Trophoblast cell (in vitro differentiated cells and primary cell): ENCODE data around the gene S100A13.

ENCODE experiments used
- DNase-seq, 2 donors: peaks; one replicate each; pipeline ENCODE4 v3.0.0-alpha.2; 2016
- H2AFZ ChIP-seq: 2 replicates; pipeline ENCODE4 v1.6.1; 2013; ENCODE audit warnings: low read length, moderate library complexity, mild to moderate bottlenecking; ENCODE audit not compliant: insufficient read depth, poor library complexity
- H2AK5ac ChIP-seq: 2 replicates; pipeline ENCODE4 v1.6.1; 2013; ENCODE audit warnings: mild to moderate bottlenecking, low read length
- H2BK120ac ChIP-seq: 2 replicates; pipeline ENCODE4 v1.6.1; 2013; ENCODE audit warnings: low read length, mild to moderate bottlenecking, moderate library complexity; ENCODE audit not compliant: insufficient read depth, poor library complexity
- H2BK12ac ChIP-seq: 2 replicates; pipeline ENCODE4 v1.6.1; 2013; ENCODE audit warnings: mild to moderate bottlenecking, low read length, moderate library complexity
- H2BK5ac ChIP-seq: 2 replicates; pipeline ENCODE4 v1.6.1; 2013; ENCODE audit warnings: low read length, low read depth, moderate library complexity, mild to moderate bottlenecking; ENCODE audit not compliant: poor library complexity
- H3K14ac ChIP-seq: 2 replicates; pipeline ENCODE4 v1.6.1; 2013; ENCODE audit warnings: mild to moderate bottlenecking, low read length
- H3K18ac ChIP-seq: 2 replicates; pipeline ENCODE4 v1.6.1; 2013; ENCODE audit warnings: mild to moderate bottlenecking, low read length
- H3K23ac ChIP-seq: 2 replicates; pipeline ENCODE4 v1.6.1; 2013; ENCODE audit warnings: low read length
- H3K27ac ChIP-seq: 2 replicates; pipeline ENCODE4 v1.5.1; 2013; ENCODE audit warnings: low read depth, mild to moderate bottlenecking, inconsistent platforms, low read length, moderate library complexity
- H3K27me3 ChIP-seq: 2 replicates; pipeline ENCODE4 v1.6.1; 2013; ENCODE audit warnings: inconsistent platforms, mild to moderate bottlenecking, low read length, moderate library complexity; ENCODE audit not compliant: insufficient read depth
- H3K36me3 ChIP-seq, 2 experiments: 1 replicate in 1 of 2; 2 replicates in 1 of 2; pipeline ENCODE4 v1.6.1; 2013; ENCODE audit warnings: low read length in 2 of 2, mild to moderate bottlenecking in 2 of 2, moderate library complexity in 1 of 2; ENCODE audit not compliant: insufficient read depth in 2 of 2, control insufficient read depth in 1 of 2
- H3K4ac ChIP-seq: 2 replicates; pipeline ENCODE4 v1.6.1; 2013; ENCODE audit warnings: low read depth, mild to moderate bottlenecking, low read length, moderate library complexity
- H3K4me1 ChIP-seq, 2 experiments: 1 replicate in 1 of 2; 2 replicates in 1 of 2; pipeline ENCODE4 v1.6.1; 2013; ENCODE audit warnings: low read length in 2 of 2, mild to moderate bottlenecking in 2 of 2, moderate library complexity in 1 of 2; ENCODE audit not compliant: insufficient read depth in 2 of 2, control insufficient read depth in 1 of 2
- H3K4me2 ChIP-seq: 2 replicates; pipeline ENCODE4 v1.6.1; 2013; ENCODE audit warnings: inconsistent platforms, mild to moderate bottlenecking, low read length, moderate library complexity
- H3K4me3 ChIP-seq: 2 replicates; pipeline ENCODE4 v1.5.1; 2013; ENCODE audit warnings: mild to moderate bottlenecking, low read depth, low read length, inconsistent platforms
- H3K79me1 ChIP-seq: one replicate; pipeline ENCODE4 v1.6.1; 2013; ENCODE audit warnings: low read length
- H3K79me2 ChIP-seq: 2 replicates; pipeline ENCODE4 v1.6.1; 2013; ENCODE audit warnings: low read length, mild to moderate bottlenecking; ENCODE audit not compliant: control insufficient read depth, insufficient read depth, poor library complexity
- H3K9ac ChIP-seq: 2 replicates; pipeline ENCODE4 v1.6.1; 2013; ENCODE audit warnings: mild to moderate bottlenecking, low read length
- H3K9me3 ChIP-seq: 2 replicates; pipeline ENCODE4 v1.6.1; 2013; ENCODE audit warnings: low read depth, mild to moderate bottlenecking, control low read depth, inconsistent platforms, low read length; ENCODE audit not compliant: insufficient read depth
- H4K12ac ChIP-seq: 2 replicates; pipeline ENCODE4 v1.6.1; 2013; ENCODE audit warnings: low read depth, mild to moderate bottlenecking, low read length, moderate library complexity
- H4K8ac ChIP-seq: 2 replicates; pipeline ENCODE4 v1.6.1; 2013; ENCODE audit warnings: low read depth, mild to moderate bottlenecking, low read length, moderate library complexity
- H4K91ac ChIP-seq: one replicate; pipeline ENCODE4 v1.6.1; 2013; ENCODE audit warnings: low read depth, mild to moderate bottlenecking, low read length, moderate library complexity
- WGBS: extraction: QIAGEN DNeasy Blood & Tissue Kit; methylation state at CpG from one replicate; pipeline ENCODE4 v1.1.7; 2013; ENCODE audit warnings: missing lambda C conversion rate; ENCODE audit not compliant: insufficient read length, insufficient coverage; ENCODE audit errors: extremely low coverage; 5-methylcytosine and 5-hydroxymethylcytosine counted together

Gene S100A13

DNA sequence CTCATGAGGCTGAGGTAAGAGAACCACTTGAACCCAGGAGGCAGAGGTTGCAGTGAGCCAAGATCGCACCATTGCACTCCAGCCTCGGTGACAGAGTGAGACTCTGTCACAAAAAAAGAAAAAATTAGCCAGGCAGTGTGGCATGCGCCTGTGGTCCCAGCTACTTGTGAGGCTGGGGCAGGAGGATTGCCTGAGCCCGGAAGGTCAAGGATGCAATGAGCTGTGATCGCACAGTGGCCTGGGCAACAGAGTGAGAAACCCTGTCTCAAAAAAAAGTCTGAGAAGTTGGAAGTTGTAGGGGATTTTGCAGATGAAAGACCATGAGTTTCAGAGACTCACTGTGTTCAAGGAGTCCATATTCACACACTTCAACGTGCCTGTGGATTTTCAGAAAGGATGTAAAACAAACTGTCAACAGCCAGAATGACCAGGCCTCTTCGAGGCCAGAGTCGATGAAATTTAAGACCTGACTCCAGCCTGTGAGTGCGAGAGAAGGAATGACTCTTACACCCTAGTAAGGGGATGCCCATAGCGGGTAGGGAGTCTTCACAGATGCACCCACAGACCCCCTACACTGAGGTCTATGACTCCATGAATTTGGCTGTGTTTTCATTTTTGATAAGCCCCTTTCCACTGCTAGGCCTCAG lies 2.2 kb downstream of the S100A13 start:
- H3K14ac ChIP-seq, result no peak overlapping the region
- no peak overlapping the region for H3K18ac ChIP-seq
- H3K27ac ChIP-seq, result no peak overlapping the region
- peaks cover 25 to 26% of the 10 kb centered on the region in 2 experiments for H3K4me1 ChIP-seq
- DNase-seq, result no peak
- H3K4me3 ChIP-seq, result no peak overlapping the region
- H2BK12ac ChIP-seq, result no peak overlapping the region
- H2BK5ac ChIP-seq, result no peak overlapping the region
- no peak overlapping the region for H3K23ac ChIP-seq
- WGBS, result no CpG with 5 or more reads among the region's 10 CpGs
- H2BK120ac ChIP-seq, result no peak overlapping the region
- no peak overlapping the region for H4K91ac ChIP-seq
- peaks cover 9 to 21% of the 10 kb centered on the region in 2 experiments for H3K36me3 ChIP-seq
- H4K12ac ChIP-seq, result no peak overlapping the region
- H3K9ac ChIP-seq, result no peak overlapping the region
- peaks cover 11% of the 10 kb centered on the region for H3K79me2 ChIP-seq
- no peaks in the 10 kb centered on the region for H3K27me3 ChIP-seq
- no peak overlapping the region for H3K4ac ChIP-seq
- no peaks in the 10 kb centered on the region for H3K9me3 ChIP-seq
- peak overlapping the region; percentile 28 for H3K4me2 ChIP-seq
- no peak overlapping the region for H2AK5ac ChIP-seq
- H2AFZ ChIP-seq, result no peak overlapping the region
- H3K79me1 ChIP-seq, result peaks cover 19% of the 10 kb centered on the region
- no peak overlapping the region for H4K8ac ChIP-seq

DNA sequence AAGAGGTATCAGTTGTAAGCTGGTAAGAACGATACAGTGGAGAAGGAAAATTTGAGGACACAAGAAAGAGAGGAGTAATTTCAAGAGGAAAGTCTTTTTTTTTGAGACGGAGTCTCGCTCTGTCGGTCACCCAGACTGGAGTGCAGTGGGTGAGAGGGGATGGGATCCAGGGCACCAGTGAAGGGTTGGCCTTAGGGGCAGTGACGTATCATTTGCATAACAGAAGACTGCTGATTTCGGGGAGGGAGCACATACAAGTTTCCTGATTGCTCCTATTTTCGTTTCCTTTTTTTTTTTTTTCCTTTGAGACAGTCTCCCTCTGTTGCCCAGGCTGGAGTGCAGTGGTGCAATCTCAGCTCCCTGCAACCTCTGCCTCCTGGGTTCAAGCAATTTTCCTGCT lies 4.2 kb downstream of the S100A13 start:
- H3K36me3 ChIP-seq, result peaks cover 15 to 34% of the 10 kb centered on the region in 2 experiments
- no peak overlapping the region for H3K14ac ChIP-seq
- H4K12ac ChIP-seq, result no peak overlapping the region
- H3K4me2 ChIP-seq, result no peak overlapping the region
- no peak overlapping the region for H3K18ac ChIP-seq
- no peak overlapping the region for H3K4me3 ChIP-seq
- H2BK120ac ChIP-seq, result no peak overlapping the region
- no peak overlapping the region for H2BK5ac ChIP-seq
- no peak overlapping the region for H3K4ac ChIP-seq
- no peak overlapping the region for H3K27ac ChIP-seq
- H3K27me3 ChIP-seq, result no peaks in the 10 kb centered on the region
- WGBS, result no CpG with 5 or more reads among the region's 7 CpGs
- no peak overlapping the region for H4K8ac ChIP-seq
- H4K91ac ChIP-seq, result no peak overlapping the region
- no peak overlapping the region for H2AFZ ChIP-seq
- peaks cover 22% of the 10 kb centered on the region in 2 experiments for H3K4me1 ChIP-seq
- DNase-seq, result no peak
- peaks cover 17% of the 10 kb centered on the region for H3K79me1 ChIP-seq
- H3K79me2 ChIP-seq, result peaks cover 11% of the 10 kb centered on the region
- H3K9ac ChIP-seq, result no peak overlapping the region
- no peak overlapping the region for H2BK12ac ChIP-seq
- H2AK5ac ChIP-seq, result no peak overlapping the region
- no peak overlapping the region for H3K23ac ChIP-seq
- no peaks in the 10 kb centered on the region for H3K9me3 ChIP-seq

DNA sequence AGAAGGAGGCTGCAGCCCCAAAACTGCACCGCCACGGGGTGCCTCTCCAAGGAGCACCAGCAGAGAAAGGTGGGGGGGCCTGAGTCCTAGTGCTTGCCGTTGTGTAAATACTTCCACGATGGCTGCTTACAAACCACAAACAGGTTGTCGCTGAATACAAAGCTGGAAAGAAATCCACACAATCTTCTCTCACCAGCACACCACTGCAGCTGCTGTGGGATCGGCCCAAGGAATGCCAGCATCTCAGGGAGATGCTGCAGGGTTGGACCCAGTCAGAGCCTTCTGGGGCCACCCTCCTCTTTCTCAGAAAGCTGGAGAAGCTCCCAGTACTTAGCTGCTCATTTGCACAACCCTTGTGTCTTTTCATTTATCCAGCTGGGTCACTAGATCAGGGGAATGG lies 8.1 kb downstream of the S100A13 start:
- H2AK5ac ChIP-seq, result no peak overlapping the region

DNA sequence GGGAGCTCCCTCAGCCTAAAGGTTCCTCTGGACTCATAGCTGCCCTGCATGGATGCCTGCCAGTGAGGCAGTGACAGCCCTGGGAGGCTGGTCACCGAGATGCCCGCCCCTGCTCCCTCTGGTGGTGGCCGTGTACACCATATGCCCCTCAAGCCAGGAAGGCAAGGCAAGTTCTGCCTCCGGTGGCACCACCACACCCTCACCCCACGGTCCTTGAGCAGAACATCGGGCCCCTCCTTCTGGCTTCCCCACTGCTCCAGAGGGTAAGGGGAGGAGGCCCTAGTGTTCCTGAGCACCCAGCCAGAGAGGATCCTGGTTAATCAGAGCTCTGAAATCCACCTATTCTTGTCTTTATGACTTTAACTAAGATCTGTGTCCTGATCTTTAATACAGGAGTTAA lies 9.6 kb downstream of the S100A13 start:
- peaks cover 15 to 22% of the 10 kb centered on the region in 2 experiments for H3K4me1 ChIP-seq
- peak; percentile 56 to 83 for DNase-seq
- peak overlapping the region; percentile 31 for H4K8ac ChIP-seq
- H2AK5ac ChIP-seq, result no peak overlapping the region
- H2BK120ac ChIP-seq, result no peak overlapping the region
- H3K4me2 ChIP-seq, result no peak overlapping the region
- H4K91ac ChIP-seq, result peak overlapping the region; percentile 83
- no peak overlapping the region for H3K4ac ChIP-seq
- no peak overlapping the region for H3K23ac ChIP-seq
- peaks cover 11% of the 10 kb centered on the region for H3K79me1 ChIP-seq
- no peak overlapping the region for H2BK5ac ChIP-seq
- H3K9me3 ChIP-seq, result no peaks in the 10 kb centered on the region
- no peak overlapping the region for H3K14ac ChIP-seq
- H4K12ac ChIP-seq, result no peak overlapping the region
- H3K27me3 ChIP-seq, result no peaks in the 10 kb centered on the region
- H2BK12ac ChIP-seq, result no peak overlapping the region
- H3K27ac ChIP-seq, result no peak overlapping the region
- WGBS, result no CpG with 5 or more reads among the region's 6 CpGs
- H3K4me3 ChIP-seq, result no peak overlapping the region
- no peak overlapping the region for H2AFZ ChIP-seq
- no peaks in the 10 kb centered on the region for H3K79me2 ChIP-seq
- H3K9ac ChIP-seq, result no peak overlapping the region
- H3K18ac ChIP-seq, result no peak overlapping the region
- H3K36me3 ChIP-seq, result peaks cover 10 to 17% of the 10 kb centered on the region in 2 experiments

More for the DNA sequence above, 8.1 kb downstream of the S100A13 start:
- H3K4me1 ChIP-seq, result peaks cover 13 to 14% of the 10 kb centered on the region in 2 experiments
- H3K18ac ChIP-seq, result no peak overlapping the region
- H2BK12ac ChIP-seq, result no peak overlapping the region
- no peak overlapping the region for H2BK5ac ChIP-seq
- H3K9ac ChIP-seq, result no peak overlapping the region
- peaks cover 12 to 25% of the 10 kb centered on the region in 2 experiments for H3K36me3 ChIP-seq
- no peak overlapping the region for H2AFZ ChIP-seq
- DNase-seq, result no peak
- no peak overlapping the region for H3K4me2 ChIP-seq
- no peak overlapping the region for H3K4ac ChIP-seq
- no peak overlapping the region for H3K23ac ChIP-seq
- whole genome bisulfite sequencing, result no CpG with 5 or more reads among the region's 6 CpGs
- H3K79me1 ChIP-seq, result peaks cover 9% of the 10 kb centered on the region
- no peak overlapping the region for H3K14ac ChIP-seq
- no peak overlapping the region for H4K91ac ChIP-seq
- H2BK120ac ChIP-seq, result no peak overlapping the region
- H3K27me3 ChIP-seq, result no peaks in the 10 kb centered on the region
- H3K9me3 ChIP-seq, result no peaks in the 10 kb centered on the region
- H4K8ac ChIP-seq, result no peak overlapping the region
- H4K12ac ChIP-seq, result no peak overlapping the region
- H3K27ac ChIP-seq, result no peak overlapping the region
- H3K79me2 ChIP-seq, result no peaks in the 10 kb centered on the region
- no peak overlapping the region for H3K4me3 ChIP-seq
